Measurements from ENCODE around the gene DNAAF5.
"Not testable (repeated sequence)": the region's sequence is repeated elsewhere in the genome, so short reads cannot be mapped to it uniquely, and the experiment has no call there.

DNAAF5 gene

DNA sequence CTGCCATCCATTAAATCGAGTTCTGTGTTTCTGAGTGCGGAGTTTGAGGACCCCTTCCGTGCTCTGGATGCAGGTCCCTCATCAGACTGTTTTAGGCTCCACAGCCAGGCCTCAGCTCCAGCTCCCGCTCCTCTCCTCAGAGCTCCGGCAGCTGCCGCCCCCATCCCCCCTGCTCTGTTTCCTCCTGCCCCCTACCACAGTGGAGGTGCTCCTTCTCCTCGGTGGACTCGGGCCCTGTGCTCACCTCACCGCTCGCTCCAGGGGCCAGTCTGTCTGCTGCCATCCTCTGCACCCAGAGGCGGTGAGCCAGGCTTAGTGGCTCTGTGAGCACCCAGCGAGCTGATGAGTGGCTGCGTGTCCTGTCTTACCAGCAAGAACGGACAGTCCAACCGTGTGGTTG lies 21.9 kb downstream of the DNAAF5 start:
- DNase-seq: no peak

DNA sequence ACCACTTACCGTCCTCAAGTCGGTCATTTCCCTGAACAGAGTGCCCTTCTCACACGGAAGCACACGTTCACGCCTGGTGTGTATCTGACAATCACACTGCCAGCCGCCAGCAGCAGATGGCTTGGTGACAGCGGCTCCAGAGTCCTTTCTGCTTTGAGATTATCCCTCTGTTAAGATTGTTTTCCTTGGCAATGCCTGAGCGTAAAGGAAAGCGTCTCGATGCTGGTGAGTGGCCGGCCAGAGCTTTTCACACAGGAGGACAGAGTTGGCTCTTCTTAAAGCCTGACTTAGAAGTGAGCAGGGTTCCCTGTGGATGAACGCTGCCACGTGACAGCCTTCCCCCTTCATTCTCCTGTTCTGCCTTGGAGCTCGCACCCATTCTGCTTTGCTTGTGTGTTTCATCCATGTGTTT lies 22.6 kb downstream of the DNAAF5 start:
- no peak for DNase-seq

DNA sequence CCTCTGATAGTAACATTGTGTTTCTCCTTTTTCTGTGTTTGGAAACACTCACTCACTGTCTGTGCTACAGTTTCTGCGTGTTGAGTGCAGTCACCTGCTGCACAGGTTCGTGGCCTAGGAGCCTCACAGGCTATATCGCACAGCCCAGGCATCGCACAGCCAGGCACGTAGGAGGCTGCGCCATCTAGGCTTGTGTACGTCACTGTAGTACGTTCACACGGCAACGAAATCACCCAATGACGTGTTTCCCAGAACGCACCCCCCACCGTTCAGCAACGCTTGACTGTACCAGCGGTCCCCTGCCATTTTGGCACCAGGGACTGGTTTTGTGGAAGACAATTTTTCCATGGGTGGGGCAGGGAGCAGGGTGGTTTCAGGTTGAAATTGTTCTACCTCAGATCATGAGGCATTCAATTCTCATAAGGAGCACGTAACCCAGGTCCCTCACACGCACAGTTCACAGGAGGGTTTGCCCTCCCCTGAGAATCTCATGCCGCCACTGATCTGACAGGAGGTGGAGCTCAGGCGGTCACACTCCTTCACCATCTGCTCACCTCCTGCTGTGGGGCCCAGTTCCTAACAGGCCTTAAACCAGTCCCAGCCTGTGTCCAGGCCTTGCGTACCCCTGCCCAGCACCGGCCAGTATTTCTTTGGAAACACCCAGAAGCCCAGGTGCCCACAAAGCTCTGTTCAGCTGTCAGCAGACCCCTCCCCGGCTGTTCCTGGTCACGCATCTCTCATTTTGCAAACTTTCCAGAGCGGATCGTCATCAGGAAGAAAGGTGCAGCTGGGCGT lies 23.8 kb downstream of the DNAAF5 start:
- DNase-seq: no peak

DNA sequence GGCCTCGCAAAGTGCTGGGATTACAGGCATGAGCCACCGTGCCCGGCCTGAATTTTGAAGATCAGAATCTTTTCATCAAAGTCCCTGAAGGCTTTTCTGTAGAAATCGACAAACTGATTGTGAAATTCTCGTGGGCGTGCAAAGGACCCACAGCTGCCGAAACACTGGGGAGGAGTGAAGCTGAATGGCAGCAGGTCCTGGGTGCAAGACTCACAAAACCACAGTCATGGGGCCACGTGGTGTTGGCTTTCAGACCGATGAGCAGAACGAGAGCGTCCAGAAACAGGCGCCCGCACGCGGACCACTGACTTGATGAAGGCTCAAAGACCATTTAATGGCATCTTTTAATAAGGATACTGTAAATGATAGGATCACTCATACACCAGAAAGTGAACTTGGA lies 25.3 kb downstream of the DNAAF5 start:
- DNase-seq: peak in 1 of 5 experiments; percentile 51

DNA sequence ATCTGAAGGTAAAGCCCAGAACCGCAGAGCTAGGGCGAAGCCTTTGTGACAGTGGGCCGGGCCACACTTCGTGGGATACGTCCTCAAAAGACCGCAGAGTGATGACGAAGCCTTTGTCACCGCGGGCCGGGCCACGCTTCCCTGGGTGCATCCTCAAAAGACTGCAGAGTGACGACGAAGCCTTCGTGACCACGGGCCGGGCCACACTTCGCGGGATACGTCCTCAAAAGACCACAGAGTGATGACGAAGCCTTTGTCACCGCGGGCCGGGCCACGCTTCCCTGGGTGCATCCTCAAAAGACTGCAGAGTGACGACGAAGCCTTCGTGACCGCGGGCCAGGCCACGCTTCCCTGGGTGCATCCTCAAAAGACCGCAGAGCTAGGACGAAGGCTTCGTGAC lies 25.8 kb downstream of the DNAAF5 start:
- DNase-seq: not testable (repeated sequence)

DNA sequence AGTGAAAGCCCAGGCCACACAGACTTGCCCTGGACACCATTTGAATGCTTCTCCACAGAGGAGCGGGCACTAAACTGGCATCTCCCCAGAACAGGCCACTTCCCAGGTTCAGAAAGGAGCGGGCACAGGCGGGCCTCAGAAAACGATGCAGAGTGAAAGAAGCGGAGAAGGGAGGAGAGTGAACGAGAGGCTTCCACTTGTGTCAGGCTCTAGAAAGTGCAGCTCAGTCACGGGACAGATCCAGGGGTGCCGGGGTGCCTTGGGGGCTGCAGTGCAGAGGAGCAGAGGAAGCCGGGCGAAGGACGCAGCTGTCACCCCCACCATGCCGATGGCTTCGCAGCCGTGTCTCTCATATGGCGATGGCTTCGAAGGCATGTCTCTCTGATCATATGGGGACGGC lies 26.7 kb downstream of the DNAAF5 start:
- DNase-seq: no peak

DNA sequence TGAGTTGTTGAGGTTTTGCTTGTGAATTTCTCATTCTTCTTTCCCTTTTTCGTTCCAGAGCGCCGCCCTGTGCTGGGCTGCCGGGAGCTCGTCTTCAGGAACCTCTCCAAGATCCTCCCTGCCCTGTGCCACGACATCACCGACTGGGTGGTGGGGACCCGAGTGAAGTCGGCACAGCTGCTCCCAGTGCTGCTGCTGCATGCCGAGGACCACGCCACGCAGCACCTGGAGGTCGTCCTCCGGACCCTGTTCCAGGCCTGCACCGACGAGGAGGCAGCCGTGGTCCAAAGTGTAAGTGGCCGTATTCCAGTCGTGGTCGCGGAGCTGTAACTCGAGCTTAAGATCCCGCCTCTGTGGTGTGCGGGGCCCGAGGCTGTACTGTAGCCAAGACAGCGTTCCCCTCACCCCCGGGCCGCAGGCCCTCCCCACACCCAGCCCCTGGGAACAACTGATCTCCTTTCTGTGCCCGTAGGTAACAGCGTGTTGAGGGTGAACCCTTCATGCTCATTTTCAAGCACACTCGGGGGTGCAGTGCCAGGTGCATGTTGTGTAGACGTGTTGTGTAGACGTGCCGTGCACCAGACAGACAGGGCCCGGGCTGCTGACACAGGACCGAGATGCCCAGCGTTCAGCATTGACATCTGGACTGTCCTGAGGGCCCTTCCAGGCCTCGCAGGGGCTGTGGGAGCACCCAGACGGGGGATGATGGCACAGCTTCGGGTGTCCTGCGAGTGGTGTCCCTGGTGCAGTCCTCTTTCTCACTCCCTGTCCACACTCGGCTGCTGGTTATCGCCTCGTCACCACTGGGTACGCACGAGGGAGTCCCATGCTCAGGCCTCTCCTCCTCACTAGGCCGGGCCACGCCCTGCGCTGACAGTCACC lies 28.3 kb downstream of the DNAAF5 start:
- DNase-seq: no peak

DNA sequence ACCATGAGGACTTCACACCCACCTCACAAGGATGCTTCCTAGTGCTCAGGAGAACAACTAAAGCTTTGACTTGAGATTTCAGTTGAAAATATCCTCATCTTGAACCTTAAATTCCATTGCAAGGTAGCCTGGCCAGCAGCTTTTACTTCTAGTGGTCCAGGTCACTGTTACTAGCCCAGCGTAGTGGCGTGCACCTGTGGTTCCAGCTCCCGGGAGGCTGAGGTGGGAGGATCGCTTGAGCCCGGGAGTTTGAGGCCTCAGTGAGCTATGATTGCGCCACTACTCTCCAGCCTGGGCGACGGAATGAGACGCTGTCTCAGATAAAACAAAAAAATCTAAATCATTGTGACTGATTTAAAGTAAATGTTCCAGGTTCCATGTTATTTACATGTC lies 28.9 kb downstream of the DNAAF5 start:
- no peak for DNase-seq

DNA sequence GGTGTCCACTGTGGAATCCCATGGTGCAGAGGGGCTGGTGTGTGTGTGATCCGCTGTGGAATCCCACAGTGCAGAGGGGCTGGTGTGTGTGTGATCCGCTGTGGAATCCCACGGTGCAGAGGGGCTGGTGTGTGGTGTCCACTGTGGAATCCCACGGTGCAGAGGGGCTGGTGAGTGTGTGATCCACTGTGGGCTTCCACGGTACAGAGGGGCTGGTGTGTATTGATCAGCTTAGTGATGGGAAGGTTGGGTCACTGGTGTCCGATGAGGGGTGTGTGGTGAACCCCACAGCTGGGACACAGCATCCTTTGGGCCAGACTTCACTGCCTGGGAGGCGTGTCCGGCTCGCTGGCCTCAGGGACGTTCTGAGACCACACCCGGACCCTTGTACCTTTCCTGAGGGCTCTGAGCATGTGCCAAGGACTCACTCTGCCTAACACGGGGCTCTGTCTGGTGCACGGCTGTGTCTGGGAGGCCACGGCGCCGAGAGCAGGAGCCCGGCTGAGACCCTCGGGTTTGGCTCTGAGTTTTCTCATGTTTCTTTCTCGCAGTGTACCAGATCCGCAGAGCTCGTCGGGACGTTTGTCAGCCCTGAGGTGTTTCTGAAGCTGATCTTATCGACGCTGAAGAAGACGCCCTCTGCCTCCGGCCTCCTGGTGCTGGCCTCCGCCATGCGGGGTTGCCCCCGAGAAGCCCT lies 29.9 kb downstream of the DNAAF5 start:
- no peak for DNase-seq

DNA sequence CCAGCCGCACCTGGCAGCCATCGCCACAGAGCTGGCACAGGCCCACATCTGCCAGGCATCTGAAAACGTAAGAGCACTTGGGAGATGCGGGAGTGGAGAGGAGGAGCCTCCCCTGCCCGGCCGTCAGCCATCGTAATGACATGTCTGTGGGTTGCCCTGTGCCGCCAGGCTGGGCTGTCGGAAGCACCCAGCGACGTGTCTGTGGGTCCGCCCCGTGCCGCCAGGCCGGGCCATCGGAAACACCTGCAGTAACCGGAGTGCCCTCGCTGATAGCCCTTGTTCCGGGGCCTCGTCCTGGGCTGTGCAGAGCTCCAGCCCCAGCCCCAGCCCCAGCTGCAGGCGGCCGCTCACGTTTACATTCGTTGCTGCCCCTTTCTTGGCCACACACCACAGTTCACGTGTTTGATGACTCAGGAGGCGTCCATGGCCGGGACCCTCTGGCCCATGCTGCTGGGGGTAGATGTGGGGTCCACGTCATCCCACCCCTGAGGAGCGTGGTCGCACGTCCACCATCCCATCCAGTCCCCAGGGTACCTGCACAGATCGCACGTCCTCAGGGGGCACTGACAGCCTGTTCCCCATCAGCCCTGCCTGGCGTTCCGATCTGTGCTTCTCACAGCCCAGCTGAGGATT lies 30.5 kb downstream of the DNAAF5 start:
- no peak for DNase-seq

DNA sequence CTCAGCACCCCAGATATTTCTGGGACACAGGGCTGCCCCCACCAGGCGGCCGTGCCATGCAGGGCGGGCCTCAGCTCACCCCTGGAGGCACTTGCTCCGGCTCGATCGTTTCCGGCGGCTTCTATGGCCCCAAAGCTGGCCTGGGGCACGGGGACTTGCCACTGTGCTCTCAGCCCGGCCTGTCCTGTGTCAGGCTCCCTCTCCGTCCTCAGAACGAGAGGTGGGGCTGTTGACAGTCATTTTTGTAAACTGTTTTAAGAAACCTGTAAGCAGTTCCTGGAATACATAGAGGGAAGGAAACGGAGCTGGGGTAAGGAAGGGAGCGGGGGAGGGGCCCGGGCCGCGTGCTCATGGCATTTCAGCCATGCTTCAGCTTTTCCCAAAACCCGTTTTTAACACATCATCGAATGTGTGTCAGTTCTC lies 31.3 kb downstream of the DNAAF5 start:
- DNase-seq: no peak

DNA sequence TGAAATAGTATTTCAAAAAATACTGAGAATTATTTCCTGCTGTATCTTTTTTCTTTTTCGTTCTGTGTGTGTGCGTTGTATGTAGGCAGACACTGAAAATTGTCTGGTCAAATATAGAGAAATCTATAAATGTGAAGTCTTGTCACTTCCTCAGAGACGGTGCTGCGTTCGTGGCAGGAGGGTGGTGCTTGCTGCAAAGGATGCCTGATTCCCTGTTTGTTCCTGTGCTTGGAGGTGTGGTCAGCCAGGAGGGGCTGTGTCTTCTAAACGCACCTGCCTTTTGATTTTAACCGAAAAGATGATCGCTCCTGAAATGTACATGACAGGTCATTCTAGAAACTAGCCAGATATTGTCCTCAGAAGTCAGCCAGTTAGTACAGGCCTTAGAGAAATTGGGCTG lies 33.1 kb downstream of the DNAAF5 start:
- no peak for DNase-seq

DNA sequence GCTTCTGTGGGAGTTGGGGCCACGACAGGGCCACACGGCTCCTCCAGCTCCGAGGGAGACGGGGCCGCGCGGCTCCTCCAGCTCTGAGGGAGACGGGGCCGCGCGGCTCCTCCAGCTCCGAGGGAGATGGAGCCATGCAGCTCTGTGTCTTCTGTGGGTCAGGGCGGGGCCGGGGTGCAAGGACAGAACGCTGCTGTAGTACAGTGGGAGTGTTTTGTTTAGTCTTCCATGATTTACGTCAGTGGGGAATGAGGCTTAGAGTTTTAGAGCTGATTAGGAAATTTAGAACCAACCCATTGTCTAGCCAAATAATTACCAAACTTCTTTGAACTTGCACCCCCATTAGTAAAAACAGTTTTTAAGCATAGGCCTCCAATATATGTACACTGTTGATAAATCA lies 33.5 kb downstream of the DNAAF5 start:
- DNase-seq: no peak

DNA sequence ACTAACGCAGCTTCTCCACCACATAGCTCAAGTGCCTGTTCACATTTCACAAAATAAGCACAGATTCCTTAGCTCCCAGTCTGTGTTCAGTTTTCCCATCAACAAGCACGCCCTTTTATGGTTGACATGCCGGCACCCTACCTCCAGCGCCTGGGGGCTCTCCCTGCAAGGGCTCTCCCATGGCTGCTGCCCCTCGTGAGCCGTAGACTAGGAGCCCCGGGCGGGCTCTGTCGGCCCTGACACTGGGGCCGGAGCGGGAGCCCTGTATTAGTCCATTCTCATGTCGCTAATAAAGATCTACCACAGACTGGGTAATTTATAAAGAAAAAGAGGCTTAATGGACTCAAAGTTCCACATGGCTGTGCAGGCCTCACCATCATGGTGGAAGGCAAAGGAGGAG lies 34.6 kb downstream of the DNAAF5 start:
- DNase-seq: no peak

DNA sequence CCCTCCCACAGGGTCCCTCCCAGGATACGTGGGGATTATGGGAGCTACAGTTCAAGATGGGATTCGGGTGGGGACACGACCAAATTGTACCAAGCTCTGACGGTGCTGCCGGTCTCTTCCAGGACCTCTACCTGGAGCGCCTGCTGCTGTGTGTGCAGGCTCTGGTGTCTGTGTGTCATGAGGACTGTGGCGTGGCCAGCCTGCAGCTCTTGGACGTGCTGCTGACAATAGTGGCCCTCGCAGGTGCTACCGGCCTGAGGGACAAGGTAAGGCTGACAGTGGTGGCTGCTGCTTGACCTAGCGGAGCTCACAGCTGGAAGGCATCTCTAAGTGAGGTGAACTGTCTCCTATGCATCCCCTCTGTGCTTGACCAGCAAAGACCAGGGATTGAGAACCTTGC lies 35.1 kb downstream of the DNAAF5 start:
- DNase-seq: no peak

DNA sequence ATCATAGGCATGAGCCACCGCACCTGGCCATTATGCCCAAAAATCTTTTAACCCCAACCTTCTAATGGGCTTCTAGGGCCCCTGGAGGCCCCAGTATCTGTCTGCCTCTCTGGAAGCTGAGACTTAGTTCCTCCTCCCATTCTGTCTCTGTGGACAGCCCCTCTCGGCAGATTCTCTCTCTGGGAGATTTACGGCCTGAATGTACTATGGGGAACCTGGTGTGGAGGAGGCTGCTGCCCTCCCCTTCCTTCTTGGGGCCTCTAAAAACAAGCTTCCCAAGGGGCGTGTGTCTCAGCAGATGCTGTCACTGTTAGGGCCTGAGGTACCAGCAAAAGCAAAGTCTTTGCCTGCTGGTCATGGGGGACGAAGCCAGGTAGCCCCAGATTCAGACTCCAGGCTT lies 36.4 kb downstream of the DNAAF5 start:
- no peak for DNase-seq

DNA sequence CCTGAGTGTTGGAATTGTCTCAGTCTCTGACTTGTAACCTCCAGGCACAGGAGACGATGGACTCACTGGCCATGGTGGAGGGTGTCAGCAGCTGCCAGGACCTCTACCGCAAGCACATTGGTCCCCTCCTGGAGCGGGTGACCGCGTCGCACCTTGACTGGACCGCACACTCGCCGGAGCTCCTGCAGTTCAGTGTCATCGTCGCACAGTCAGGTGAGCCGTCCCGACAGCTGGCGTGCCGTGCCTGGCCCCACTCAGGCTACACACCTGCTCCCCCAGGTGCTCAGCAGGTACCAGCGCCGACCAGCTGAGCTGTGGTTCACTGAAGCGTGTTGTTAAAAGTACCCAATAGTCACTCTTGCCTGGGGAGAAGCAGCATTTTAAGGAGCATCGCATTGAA lies 37.3 kb downstream of the DNAAF5 start:
- DNase-seq: no peak

DNA sequence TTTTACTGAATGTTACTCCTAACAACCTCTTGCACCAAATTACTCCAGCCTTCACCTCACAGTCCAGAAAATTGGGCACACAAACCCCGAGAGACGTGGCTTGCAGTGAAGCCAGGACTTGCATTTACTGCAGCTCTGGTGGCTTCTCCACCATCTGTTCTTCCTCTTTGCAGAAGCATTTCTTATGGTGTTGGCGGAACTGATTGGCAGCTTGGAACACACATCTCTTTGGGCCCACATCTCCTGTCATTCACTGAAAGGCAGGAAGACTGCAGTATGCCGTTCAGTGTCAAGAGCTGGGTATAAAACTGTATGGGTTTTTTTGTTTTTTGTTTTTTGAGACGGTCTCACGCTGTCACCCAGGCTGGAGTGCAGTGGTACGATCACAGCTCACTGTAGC lies 38.9 kb downstream of the DNAAF5 start:
- no peak for DNase-seq

DNA sequence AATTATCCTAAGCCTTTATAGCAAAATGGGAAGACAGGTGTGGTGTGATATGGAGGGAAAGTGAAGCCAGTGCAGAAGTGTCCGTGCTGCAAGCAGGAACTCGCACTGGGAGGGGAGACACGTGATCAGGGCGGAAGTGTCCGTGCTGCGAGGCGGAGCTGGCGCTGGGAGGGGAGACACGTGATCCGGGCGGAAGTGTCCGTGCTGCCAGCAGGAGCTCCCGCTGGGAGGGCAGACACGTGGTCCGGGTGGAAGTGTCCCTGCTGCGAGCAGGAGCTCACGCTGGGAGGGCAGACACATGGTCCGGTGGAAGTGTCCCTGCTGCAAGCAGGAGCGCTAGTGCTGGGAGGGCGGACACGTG lies 41.1 kb downstream of the DNAAF5 start:
- no peak for DNase-seq

DNA sequence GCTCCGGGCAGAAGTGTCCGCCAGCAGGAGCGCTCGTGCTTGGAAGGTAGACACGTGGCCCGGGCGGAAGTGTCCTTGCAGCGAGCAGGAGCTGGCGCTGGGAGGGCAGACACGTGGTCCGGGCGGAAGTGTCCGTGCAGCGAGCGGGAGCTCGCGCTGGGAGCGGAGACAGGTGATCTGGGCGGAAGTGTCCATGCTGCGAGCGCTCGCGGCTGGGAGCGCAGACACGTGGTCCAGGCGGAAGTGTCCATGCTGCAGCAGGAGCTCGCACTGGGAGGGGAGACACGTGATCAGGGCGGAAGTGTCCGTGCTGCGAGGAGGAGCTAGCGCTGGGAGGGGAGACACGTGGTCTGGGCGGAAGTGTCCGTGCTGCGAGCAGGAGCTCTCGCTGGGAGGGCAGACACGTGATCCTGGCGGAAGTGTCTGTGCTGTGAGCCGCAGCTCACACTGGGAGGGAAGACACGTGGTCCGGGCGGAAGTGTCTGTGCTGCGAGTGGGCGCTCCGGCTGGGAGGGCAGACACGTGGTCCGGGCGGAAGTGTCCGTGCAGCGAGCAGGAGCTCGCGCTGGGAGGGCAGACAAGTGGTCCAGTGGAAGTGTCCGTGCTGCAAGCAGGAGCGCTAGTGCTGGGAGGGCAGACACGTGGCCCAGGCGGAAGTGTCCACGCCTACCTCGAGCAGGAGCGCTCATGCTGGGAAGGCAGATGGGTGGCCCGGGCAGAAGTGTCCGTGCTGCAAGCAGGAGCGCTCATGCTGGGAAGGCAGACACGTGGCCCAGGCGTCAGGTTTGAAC lies 41.6 kb downstream of the DNAAF5 start:
- DNase-seq: peak in 1 of 5 experiments; percentile 28

DNA sequence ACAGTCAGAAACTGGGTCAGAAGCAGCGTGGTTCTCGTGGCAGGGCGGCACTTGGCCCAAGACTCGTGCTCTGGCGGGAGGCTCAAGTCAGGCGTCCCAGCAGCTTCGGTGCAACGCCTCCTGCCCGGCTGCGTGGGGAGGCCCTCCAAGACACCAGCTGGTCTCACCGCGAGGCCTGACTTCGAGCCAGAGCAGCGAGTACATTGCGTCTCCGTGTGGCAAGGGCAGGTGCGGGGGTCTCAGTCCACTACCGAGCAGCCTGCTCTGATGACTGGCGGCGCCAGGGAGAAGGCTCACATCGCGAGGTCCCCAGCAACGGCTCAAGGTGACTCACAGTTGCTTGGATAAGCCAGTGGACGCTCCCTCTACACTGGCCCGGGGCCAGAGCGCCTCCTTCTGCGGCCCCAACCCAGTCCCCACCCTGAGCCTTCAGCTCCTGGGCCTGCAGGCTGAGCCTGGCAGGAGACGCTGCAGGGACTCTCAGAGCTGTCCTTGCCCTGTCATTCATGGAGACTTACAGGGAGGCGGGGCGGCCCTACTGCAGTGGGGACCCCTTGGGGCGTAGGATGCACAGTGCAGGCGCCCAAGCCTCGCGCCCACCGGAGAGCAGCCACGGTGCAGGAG lies 42.5 kb downstream of the DNAAF5 start:
- no peak for DNase-seq

DNA sequence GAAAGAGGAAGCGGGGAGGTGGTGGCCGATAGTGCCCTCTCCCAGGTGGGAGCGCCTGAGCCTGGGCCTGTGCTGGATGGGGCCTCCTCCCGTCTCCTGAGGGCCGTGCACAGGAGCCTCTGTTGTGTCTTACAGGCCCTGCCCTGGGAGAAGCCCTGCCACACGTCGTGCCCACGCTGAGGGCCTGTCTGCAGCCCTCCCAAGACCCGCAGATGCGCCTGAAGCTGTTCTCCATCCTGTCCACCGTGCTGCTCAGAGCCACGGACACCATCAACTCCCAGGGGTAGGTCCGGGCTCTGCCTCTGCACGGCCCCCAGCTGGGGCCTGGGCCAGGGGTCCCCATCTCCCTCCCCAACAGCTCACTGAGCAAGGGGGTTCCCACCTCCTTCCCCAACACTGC lies 43.8 kb downstream of the DNAAF5 start:
- no peak for DNase-seq
